Stimulated activated CD4-positive, alpha-beta T cell treated with anti-CD3 and anti-CD28 coated beads, Interleukin-15, amount 100 ng/mL, for 48 hours (primary cell): ENCODE results near the gene CLASP1.
"Not testable (repeated sequence)": the region's sequence is repeated elsewhere in the genome, so short reads cannot be mapped to it uniquely, and the experiment has no call there.

ENCODE experiments used
- DNase-seq, 2 donors: peaks; one replicate each; pipeline ENCODE4 v3.0.0-alpha.2; 2020; ENCODE audit warnings: low read depth in 2 of 2

Gene CLASP1

DNA sequence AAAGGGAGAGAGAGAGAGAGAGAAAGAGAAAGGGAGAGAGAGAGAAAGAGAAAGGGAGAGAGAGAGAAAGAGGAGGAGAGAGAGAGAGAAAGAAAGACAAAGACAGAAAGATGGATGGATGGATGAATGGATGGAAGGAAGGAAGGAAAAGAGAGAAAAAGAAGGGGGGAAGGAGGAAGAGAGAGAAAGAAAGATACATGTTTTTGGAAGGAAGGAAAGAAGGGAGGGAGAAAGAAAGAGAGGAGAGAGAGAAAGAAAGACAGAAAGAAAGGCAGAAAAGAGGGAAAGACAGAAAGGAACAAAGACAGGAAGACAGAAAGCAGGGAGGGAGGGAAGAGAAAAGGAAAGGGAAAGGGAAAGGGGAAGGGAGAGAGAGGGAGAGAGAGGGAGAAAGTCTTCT, 67.0 kb downstream of the CLASP1 start:
- no peak for DNase-seq

DNA sequence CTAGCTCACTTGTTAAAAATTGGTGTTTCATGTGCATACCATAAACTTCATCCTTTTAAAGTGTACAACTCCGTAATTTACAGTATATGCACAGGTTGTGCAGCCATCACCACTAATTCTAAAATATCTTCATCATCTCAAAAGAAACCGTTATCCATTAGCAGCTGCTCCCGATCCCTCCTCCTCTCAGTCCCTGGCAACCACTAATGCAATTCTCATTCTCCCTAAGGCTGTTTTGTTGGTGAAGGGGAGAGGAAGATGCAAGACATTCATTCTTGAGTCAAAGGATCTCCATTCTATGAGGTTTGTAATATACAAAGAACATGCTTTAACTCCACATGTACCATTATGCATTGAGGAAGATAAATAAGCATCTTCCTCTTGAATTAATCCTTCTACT, 70.0 kb downstream of the CLASP1 start:
- no peak for DNase-seq

GRCh38 chr2:121577381-121577780, 71.9 kb downstream of the CLASP1 start:
- DNase-seq = no peak

DNA sequence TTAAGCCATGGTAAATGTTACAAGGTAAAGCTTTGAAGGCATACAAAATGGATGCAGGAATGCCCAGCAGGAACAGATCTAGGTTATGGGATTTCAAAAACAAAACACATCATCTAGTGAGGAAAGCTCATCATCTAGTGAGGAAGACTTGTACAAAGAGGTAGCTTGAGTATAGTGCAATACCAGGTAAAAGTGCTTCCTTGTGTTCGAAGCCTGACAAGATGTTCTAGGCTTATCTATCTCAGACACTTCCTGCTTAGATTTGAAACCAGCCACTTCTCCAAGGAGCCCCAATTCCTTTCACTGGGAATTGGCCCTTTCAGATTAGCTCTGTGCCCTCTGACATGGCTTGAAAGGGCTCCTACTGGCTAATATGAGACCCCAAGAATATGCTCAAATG, 73.0 kb downstream of the CLASP1 start:
- no peak for DNase-seq

- DNase-seq = no peak
These were observed 73.5 kb downstream of the CLASP1 start for GRCh38 chr2:121575800-121576199.

DNA sequence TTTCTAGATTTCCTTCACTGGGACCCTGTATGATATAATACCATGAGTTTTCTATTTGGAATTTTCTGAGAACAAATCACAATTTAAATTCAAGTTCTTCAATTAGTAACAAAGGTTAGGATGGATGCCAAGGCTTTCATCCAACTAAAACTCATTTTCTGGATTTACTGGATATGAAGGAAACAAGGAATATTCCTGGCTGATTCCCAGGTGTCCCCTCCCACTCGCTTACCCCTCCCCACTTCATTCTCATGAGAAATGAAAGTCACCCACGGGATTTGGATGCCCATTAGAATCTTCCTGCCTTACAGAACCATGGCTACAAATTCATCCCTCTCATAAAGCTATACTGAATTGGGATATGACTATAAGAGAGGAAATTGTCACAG, 78.6 kb downstream of the CLASP1 start:
- no peak for DNase-seq

- no peak for DNase-seq
These were observed 79.1 kb downstream of the CLASP1 start for GRCh38 chr2:121570036-121570666.

GRCh38 chr2:121567957-121568409, 81.3 kb downstream of the CLASP1 start:
- no peak for DNase-seq

DNA sequence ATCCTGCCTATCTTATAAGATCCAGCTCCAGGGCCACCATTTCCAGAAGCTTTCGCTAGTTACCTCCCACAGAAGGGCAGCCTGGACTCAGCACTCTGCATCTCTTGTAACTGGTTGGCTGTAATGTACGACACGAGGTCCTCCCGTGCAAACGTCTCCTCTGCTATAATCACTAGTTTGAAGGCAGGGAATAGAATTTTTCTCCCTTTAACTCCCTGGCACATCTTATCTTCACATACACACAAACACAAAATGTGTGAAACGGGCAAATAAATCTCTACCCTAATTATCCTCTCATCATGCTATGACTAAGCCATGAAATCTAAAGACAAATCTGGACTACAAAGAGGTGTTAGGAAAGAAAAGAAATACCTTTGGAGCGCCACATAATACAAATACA, 81.8 kb downstream of the CLASP1 start:
- DNase-seq = no peak

DNA sequence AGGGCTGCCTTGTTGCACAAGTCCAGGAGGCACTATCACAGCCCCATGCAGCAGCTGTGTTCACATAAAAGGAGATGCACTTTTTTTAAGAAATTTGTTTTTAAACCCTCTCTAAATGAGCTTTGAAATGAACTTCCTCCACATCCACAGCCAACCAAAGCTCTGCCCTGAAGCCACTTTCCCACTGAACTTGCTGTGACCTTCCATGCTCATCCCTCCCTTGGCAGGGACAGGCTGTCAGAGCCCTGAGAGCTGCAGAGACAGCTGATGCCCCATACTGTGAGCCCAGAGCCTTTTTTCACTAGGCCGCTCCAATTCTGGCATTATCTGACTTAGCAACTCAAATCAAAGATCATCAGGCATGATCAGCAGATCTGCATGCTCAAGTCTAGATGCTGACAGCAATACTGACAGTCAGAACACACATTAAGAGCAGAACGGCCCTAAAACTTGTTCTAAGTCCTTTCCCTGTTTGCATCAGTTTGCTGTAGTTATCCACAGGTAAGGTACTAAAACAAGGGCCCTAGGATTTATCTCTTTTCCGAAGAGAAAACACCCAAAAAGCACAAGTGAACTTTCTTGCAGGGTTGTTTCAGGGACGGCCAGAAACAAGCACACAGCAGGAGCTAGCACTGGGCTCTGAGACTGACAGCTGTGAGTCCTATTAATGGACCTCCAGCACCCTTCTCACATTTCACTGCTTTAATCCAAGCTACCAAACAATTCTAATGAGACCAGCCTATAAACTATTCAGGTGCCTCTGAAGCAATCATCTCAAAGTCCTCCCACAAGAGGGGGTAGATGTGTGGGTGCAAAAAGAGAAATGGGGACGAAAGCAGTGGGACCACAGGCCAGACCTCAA, 83.6 kb downstream of the CLASP1 start:
- no peak for DNase-seq

GRCh38 chr2:121564905-121565304, 84.4 kb downstream of the CLASP1 start:
- DNase-seq = no peak

DNA sequence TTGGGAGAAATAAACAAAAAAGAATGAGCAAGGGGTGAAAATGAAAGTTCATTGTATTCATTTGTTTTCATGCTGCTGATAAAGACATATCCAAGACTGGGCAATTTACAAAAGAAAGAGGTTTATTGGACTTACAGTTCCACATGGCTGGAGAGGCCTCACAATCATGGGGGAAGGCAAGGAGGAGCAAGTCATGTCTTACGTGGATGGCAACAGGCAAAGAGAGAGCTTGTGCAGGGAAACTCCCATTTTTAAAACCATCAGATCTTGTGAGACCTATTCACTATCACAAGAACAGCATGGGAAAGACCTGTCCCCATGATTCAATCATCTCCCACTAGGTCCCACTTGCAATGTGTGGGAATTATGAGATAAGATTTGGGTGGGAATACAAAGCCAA, 85.5 kb downstream of the CLASP1 start:
- not testable (repeated sequence) for DNase-seq

DNA sequence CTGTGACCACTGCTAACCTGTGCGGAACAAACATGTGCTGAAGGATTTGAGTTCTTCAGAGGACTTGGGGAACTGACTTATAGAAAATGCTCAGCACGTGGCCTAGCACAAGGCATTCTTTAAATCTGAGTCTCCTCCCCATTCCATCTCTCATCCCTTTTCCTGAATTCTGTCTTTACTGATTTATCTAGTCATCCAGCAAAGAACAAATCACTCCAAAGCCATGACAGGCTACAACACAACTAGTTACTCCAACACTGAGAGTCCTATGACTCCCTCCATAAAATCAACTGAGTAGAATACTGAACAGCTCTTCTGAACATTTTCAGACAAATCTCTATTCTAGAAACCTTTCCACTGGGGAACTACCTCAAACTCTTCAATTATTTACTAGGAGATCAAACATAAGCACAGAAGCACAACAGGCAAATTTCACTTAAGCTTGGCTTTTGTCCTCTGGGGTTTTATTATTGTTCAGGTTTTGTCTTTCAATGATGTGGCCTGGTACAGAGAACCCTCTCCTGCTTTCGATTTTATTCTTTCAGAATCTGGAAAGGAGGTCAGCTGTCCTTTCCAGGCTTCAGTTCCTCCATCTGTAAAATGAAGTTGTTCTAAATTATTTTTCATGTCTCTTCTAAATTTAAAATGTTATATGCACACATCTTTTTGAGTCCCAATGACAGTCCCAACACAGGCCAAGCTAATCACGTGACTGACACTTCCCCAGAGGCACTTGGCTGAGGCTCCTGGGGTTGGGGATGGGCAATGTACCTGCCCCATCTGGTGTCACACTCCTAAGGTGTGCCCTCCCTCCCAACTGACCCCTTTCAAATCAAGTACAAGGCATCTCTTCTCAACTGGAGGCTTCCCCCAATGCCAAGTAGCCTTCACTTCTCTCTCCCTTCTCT, 86.7 kb downstream of the CLASP1 start:
- no peak for DNase-seq

- DNase-seq = no peak
These were observed 87.5 kb downstream of the CLASP1 start for GRCh38 chr2:121561617-121562268.

DNA sequence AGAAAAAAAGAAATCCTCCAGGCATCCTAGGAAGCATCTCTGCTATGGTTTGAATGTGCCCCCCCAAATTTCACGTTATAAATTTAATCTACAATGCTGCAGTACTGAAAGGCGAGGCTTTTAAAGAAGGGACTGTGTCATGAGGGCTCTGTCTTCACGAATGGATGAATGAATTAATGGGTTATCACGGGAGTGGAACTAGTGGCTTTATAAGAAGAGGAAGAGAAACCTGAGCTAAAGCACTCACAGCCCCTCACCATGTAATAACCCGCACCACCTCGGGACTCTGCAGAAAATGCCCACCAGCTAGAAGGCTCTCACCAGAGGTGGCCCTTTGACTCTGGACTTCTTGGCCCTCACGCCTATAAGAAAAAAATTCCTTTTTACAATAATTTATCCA, 90.9 kb downstream of the CLASP1 start:
- DNase-seq = no peak

- no peak for DNase-seq
These were observed 94.3 kb downstream of the CLASP1 start for GRCh38 chr2:121555008-121555407.

GRCh38 chr2:121552477-121553180, 96.6 kb downstream of the CLASP1 start:
- DNase-seq = not testable (repeated sequence)

- no peak for DNase-seq
These were observed 98.6 kb downstream of the CLASP1 start for GRCh38 chr2:121550669-121551068.

GRCh38 chr2:121547646-121548045, 101.6 kb downstream of the CLASP1 start:
- DNase-seq = no peak

GRCh38 chr2:121545913-121546312, 103.3 kb downstream of the CLASP1 start:
- DNase-seq = no peak

GRCh38 chr2:121545257-121545656, 104.0 kb downstream of the CLASP1 start:
- DNase-seq = no peak
